COLO829 (cell line): Measurements from ENCODE around the gene CCDC144A.
"Not testable (repeated sequence)": the region's sequence is repeated elsewhere in the genome, so short reads cannot be mapped to it uniquely, and the experiment has no call there.

Experiments used
- DNase-seq: peaks from one replicate; pipeline ENCODE4 v3.0.0; 2012; ENCODE audit warnings: low spot score

CCDC144A gene

GRCh38 chr17:16818821-16819683 lies 129.0 kb downstream of the CCDC144A start:
- DNase-seq: no peak

- peak; percentile 75 for DNase-seq
Observed at GRCh38 chr17:16820161-16820877, 130.3 kb downstream of the CCDC144A start.

- DNase-seq: no peak
Observed at GRCh38 chr17:16820979-16821543, 131.0 kb downstream of the CCDC144A start.

GRCh38 chr17:16822133-16822532 lies 132.1 kb downstream of the CCDC144A start:
- not testable (repeated sequence) for DNase-seq

GRCh38 chr17:16823768-16824406 lies 133.8 kb downstream of the CCDC144A start:
- not testable (repeated sequence) for DNase-seq
